Retinal pigment epithelial cell (primary cell): ENCODE data around the gene HCRT.
"Not testable (repeated sequence)": the region's sequence is repeated elsewhere in the genome, so short reads cannot be mapped to it uniquely, and the experiment has no call there.

ENCODE experiments used
- DNase-seq: peaks from one replicate; pipeline ENCODE4 v3.0.0-alpha.2; 2010; ENCODE audit warnings: low read depth
- H3K4me3 ChIP-seq: 2 replicates; pipeline ENCODE4 v1.5.1; 2011; ENCODE audit warnings: mild to moderate bottlenecking, low read length, control low read depth, moderate library complexity
- CTCF ChIP-seq: conservative IDR thresholded peaks from 2 replicates; pipeline ENCODE4 v1.5.1; 2011; ENCODE audit warnings: low read depth, low read length, control low read depth, inconsistent platforms

Gene HCRT

GRCh38 chr17:42189651-42189965 is 4.4 kb upstream of the HCRT start:
- DNase-seq = no peak
- no peak overlapping the region for H3K4me3 ChIP-seq
- no peak for TF ChIP-seq CTCF

DNA sequence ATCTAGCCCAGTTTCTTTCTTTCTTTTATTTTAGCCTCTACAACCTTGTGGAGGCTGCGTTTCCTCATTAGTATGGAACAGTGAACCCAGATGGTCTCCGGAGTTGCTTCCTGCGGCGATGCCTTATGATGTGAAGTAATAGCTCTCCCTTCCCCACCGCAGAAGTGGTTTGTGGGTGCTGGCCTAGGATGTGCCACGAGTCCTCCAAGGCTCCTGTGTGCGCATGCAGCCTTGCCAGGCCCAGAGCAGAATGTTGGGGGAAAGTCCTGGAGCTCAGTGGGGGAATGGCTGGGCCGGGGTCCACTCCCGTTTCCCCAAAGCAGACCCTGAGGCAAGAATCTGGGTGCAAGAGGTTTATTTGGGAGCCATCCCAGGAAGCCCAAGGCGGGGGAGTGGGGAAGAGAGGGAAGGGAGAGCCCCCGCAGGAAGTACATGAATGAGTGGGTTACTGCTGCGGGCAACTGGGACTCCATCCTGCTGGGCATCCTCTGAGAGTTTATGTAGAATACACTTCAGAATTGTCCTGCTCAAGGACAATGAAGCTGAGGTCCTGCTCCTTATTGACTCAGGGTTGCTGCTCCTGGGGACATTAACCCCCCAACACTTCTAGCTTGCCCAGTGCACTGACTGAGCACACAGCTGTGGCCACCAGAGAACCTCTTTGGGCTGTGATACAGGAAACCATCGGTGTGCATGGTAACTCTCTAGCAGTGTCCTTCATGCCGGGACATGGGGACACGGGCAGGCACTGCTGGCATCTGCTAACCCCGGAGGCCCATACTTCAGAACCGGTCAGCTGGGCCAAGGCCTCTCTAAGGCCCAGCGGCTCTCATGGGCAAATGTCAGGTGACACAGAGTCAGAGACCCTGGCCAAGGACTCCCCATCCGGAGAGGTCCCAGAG is 3.7 kb upstream of the HCRT start:
- TF ChIP-seq CTCF = no peak
- no peak overlapping the region for H3K4me3 ChIP-seq
- no peak for DNase-seq

GRCh38 chr17:42187833-42188232 is 2.6 kb upstream of the HCRT start:
- DNase-seq = no peak
- no peak for TF ChIP-seq CTCF
- H3K4me3 ChIP-seq = no peak overlapping the region

DNA sequence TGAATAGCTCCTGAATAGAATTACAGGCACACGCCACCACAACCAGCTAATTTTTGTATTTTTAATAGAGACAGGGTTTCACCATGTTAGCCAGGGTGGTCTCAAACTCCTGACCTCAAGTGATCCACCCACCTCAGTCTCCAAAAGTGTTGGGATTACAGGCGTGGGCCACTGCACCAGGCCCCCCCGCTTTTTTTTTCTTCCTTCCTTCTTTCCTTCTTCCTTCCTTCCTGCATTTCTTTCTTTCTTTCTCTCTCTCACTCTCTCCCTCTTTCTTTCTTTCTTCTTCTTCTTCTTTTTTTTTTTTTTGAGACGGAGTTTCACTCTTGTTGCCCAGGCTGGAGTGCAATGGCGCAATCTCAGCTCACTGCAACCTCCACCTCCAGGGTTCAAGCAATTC is 939 bp upstream of the HCRT start:
- not testable (repeated sequence) for DNase-seq, H3K4me3 ChIP-seq

- TF ChIP-seq CTCF = no peak
- H3K4me3 ChIP-seq = no peak overlapping the region
These were observed 324 bp upstream of the HCRT start for GRCh38 chr17:42185621-42185930.

DNA sequence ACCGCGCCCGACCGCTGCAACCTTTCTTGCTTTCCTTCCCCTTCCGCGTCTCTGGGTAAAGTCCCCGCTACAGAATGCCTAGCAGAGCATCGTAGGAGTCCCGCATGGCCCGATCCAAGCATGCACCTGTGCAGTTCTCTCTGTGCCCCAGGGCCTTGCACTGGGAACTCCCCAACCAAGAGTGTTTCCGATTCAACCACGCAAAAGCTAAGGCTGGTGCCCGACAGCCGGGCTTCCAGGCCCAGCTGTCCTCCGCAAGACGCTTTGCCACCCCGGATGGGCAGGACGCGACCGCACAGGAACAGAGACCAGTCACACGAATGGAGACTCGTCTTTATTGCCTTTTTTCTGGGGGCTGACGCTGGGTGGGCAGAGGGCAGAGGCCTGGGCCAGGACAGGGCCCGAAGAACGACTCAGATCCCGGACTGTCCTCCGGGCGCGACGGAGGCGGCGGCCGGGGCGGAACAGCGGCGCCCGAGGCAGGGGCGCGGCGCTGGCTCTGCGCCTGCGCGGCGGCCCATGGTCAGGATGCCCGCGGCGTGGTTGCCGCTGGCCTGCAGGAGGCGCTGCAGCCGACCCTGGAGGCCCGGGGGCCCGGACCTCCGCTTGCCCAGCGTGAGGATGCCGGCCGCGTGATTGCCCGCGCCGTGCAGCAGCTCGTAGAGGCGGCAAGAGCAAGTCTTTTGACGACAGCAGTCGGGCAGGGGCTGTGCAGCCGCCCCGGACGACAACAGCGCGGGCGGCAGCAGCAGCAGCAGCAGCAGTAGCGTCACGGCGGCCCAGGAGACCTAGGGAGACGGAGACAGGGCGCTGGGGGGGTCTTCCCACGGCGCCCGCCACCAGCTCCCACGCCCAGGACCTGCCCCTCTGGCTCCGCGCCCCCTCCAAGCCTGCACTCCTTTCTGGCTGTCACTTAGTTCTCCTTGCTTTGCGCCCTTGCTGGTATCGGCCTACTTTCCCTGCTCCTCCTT is 1.2 kb downstream of the HCRT start:
- H3K4me3 ChIP-seq = peak overlapping the region; percentile 61

More at GRCh38 chr17:42185621-42185930, 324 bp upstream of the HCRT start:
- no peak for DNase-seq

More for the DNA sequence above, 1.2 kb downstream of the HCRT start:
- TF ChIP-seq CTCF = peak; percentile 62
- DNase-seq = no peak
